ENCODE measurements around the gene XRCC1. TPM values are rescaled to one million over a fixed set of nuclear protein-coding genes. Genes with fewer than 3 reads are reported as not detected.
A peak's percentile ranks its signal among the peaks of the same experiment; 100 is the strongest.

XRCC1 gene
- total and polyA plus RNA-seq, 7 donors: 8.8 to 31.8 (median 19.9) TPM

- 89 to 94% methylated on average over 4 of the region's 4 CpGs for WGBS, 2 donors
- intact Hi-C loops (cut with DNase I): loop anchor here (5.0 kb wide), 1 partner anchor 43 kb away; no protein-coding TSS in a partner anchor
- DNase-seq: no peak
- H3K36me3 ChIP-seq: peaks cover 0 to 43% (median 5%) of the 10 kb centered on the region in 4 donors
- no peaks in the 10 kb centered on the region for H3K9me3 ChIP-seq
- peaks cover 0 to 25% (median 19%) of the 10 kb centered on the region in 4 donors for H3K4me1 ChIP-seq
- TF ChIP-seq EP300 (IDR thresholded peaks at IDR 0.05) (no peak), POLR2AphosphoS5 (IDR thresholded peaks at IDR 0.05) (no peak), POLR2A (IDR thresholded peaks at IDR 0.05) (no peak)
- no peaks in the 10 kb centered on the region for H3K27me3 ChIP-seq
- no peak overlapping the region for H3K4me3 ChIP-seq
- no peak overlapping the region for H3K27ac ChIP-seq
Measured at GRCh38 chr19:43599635-43600295, 24.4 kb upstream of the XRCC1 start.

- Histone ChIP-seq H3K27ac (no peak overlapping the region), H3K4me1 (peaks cover 0 to 36% (median 30%) of the 10 kb centered on the region in 4 donors), H3K9me3 (no peaks in the 10 kb centered on the region), H3K27me3 (no peaks in the 10 kb centered on the region), H3K36me3 (peaks cover 0 to 50% (median 7%) of the 10 kb centered on the region in 4 donors), H3K4me3 (no peak overlapping the region)
- DNase-seq: no peak
- no peak for TF ChIP-seq POLR2AphosphoS5 (IDR thresholded peaks at IDR 0.05)
- no peak for TF ChIP-seq POLR2A (IDR thresholded peaks at IDR 0.05)
- TF ChIP-seq CTCF (IDR thresholded peaks at IDR 0.05): no peak
- no peak for TF ChIP-seq EP300 (IDR thresholded peaks at IDR 0.05)
- WGBS, 2 donors: 93 to 95% methylated on average over 19 of the region's 19 CpGs
- intact Hi-C loops (cut with DNase I): loop anchor here (5.0 kb wide), 1 partner anchor 44 kb away; no protein-coding TSS in a partner anchor
Measured at GRCh38 chr19:43598445-43599240, 23.3 kb upstream of the XRCC1 start.

GRCh38 chr19:43597876-43598275 lies 22.5 kb upstream of the XRCC1 start:
- H3K36me3 ChIP-seq: peaks cover 7 to 58% (median 15%) of the 10 kb centered on the region in 4 donors
- 39 to 47% methylated on average over 5 of the region's 5 CpGs for WGBS, 2 donors
- TF ChIP-seq POLR2A (IDR thresholded peaks at IDR 0.05) (no peak), EP300 (IDR thresholded peaks at IDR 0.05) (no peak), POLR2AphosphoS5 (IDR thresholded peaks at IDR 0.05) (no peak), CTCF (IDR thresholded peaks at IDR 0.05) (no peak)
- H3K4me3 ChIP-seq: peak overlapping the region in 1 of 4 donors; percentile 73
- no peak for DNase-seq
- peaks cover 0 to 43% (median 37%) of the 10 kb centered on the region in 4 donors for H3K4me1 ChIP-seq
- no peaks in the 10 kb centered on the region for H3K27me3 ChIP-seq
- peak overlapping the region in 2 of 4 donors; percentile 95 to 99 for H3K27ac ChIP-seq
- H3K9me3 ChIP-seq: no peaks in the 10 kb centered on the region
- intact Hi-C loops (cut with DNase I): loop anchor here (5.0 kb wide), 1 partner anchor 44 kb away; no protein-coding TSS in a partner anchor

GRCh38 chr19:43596842-43597461 lies 21.6 kb upstream of the XRCC1 start:
- intact Hi-C loops (cut with DNase I): loop anchor here (1.0 to 5.0 kb wide), 4 partner anchors 22 to 63 kb away; partner anchors contain the start of genes PINLYP, XRCC1 and ZNF428
- 16 to 20% methylated on average over 7 of the region's 7 CpGs for WGBS, 2 donors
- peak overlapping the region; percentile 90 to 99 (median 95) for H3K27ac ChIP-seq
- H3K9me3 ChIP-seq: no peaks in the 10 kb centered on the region
- peak overlapping the region; percentile 50 to 73 (median 61) for H3K4me3 ChIP-seq
- TF ChIP-seq POLR2AphosphoS5 (IDR thresholded peaks at IDR 0.05) (no peak), CTCF (IDR thresholded peaks at IDR 0.05) (no peak), EP300 (IDR thresholded peaks at IDR 0.05) (no peak), POLR2A (IDR thresholded peaks at IDR 0.05) (no peak)
- DNase-seq: no peak
- H3K4me1 ChIP-seq: peaks cover 0 to 46% (median 37%) of the 10 kb centered on the region in 4 donors
- no peaks in the 10 kb centered on the region for H3K27me3 ChIP-seq
- H3K36me3 ChIP-seq: peaks cover 16 to 59% (median 23%) of the 10 kb centered on the region in 4 donors
